HepG2 (cell line): ENCODE results near the gene SOX12. TPM values are rescaled to one million over a fixed set of nuclear protein-coding genes. Genes with fewer than 3 reads are reported as not detected.

Source experiments
- CEBPB ChIP-seq: IDR thresholded peaks from 2 replicates; pipeline ENCODE4 v1.6.1; 2011; ENCODE audit warnings: low read depth, low read length, improper control_type of control experiment, borderline replicate concordance
- CEBPG ChIP-seq: IDR thresholded peaks from 2 replicates; pipeline ENCODE4 v1.6.1; 2016
- DPF2 ChIP-seq: sonication (generic); formaldehyde crosslinking; IDR thresholded peaks from 2 replicates; pipeline ENCODE4 v1.4.0; 2020; ENCODE audit warnings: mild to moderate bottlenecking, low read depth, missing genetic modification reagents, borderline replicate concordance
- HOXA5 ChIP-seq: sonication (generic); formaldehyde crosslinking; IDR thresholded peaks from 2 replicates; pipeline ENCODE4 v1.4.0; 2020; ENCODE audit warnings: missing genetic modification reagents
- ISX ChIP-seq: sonication (generic); formaldehyde crosslinking; conservative IDR thresholded peaks from 2 replicates; pipeline ENCODE4 v1.5.0; 2020; ENCODE audit warnings: missing genetic modification reagents
- KLF12 ChIP-seq: sonication (generic); formaldehyde crosslinking; IDR thresholded peaks from 2 replicates; pipeline ENCODE4 v1.4.0; 2020; ENCODE audit warnings: missing genetic modification reagents, borderline replicate concordance
- KMT2B ChIP-seq: IDR thresholded peaks from 2 replicates; pipeline ENCODE4 v1.6.1; 2016; ENCODE audit warnings: missing genetic modification reagents, missing compliant biosample characterization
- MAFK ChIP-seq, 2 experiments: IDR thresholded peaks in 1 of 2; conservative IDR thresholded peaks in 1 of 2; 2 replicates each; pipeline ENCODE4 v1.6.1; 2011; ENCODE audit warnings: improper control_type of control experiment in 2 of 2, low read length in 2 of 2
- MXI1 ChIP-seq: IDR thresholded peaks from 3 replicates; pipeline ENCODE4 v1.6.1; 2012; ENCODE audit warnings: low read depth, low read length, inconsistent platforms, borderline replicate concordance
- SMC3 ChIP-seq: IDR thresholded peaks from 2 replicates; pipeline ENCODE4 v1.6.1; 2011; ENCODE audit warnings: low read length, improper control_type of control experiment
- ZEB1 ChIP-seq: IDR thresholded peaks from 2 replicates; pipeline ENCODE4 v1.6.1; 2012; ENCODE audit warnings: mild to moderate bottlenecking, low read depth, inconsistent platforms; ENCODE audit not compliant: insufficient replicate concordance
- ZFP36 ChIP-seq: fragments of 150-350 bp; IDR thresholded peaks from 2 replicates; pipeline ENCODE4 v1.6.1; 2018; ENCODE audit warnings: borderline replicate concordance, low read length, low read depth; ENCODE audit not compliant: partially characterized antibody
- ZNF253 ChIP-seq: sonication (generic); formaldehyde crosslinking; IDR thresholded peaks from 2 replicates; pipeline ENCODE4 v1.8.0; 2022; ENCODE audit warnings: mild to moderate bottlenecking, missing genetic modification reagents, borderline replicate concordance
- polyA plus RNA-seq, 8 experiments: library from polyadenylated mRNA; depleted of rRNA in 3 of 8; stranded (reverse) in 7 of 8; unstranded in 1 of 8; fragments of >200 nt; fragmentation: Illumina TruSeq in 4 of 8; extraction: Trizol in 4 of 8; gene quantifications; 2 replicates each; pipeline versions ENCODE4 v1.2.1 to v1.2.3, GENCODE V29; 2011 to 2016; ENCODE audit warnings: low read depth in 4 of 8, missing spikeins in 1 of 8, mixed read lengths in 1 of 8; ENCODE audit not compliant: insufficient read depth in 1 of 8
- total RNA-seq, 5 experiments: library from RNA; depleted of rRNA; stranded (reverse); fragments of >200 nt; fragmentation: Illumina TruSeq; extraction: Trizol; gene quantifications; 2 replicates each; pipeline ENCODE4 v1.2.3, GENCODE V29; 2016; ENCODE audit warnings: low read depth in 1 of 5
- TF ChIP-seq, protein P1 (sequence below): sonication (generic); formaldehyde crosslinking; IDR thresholded peaks from 2 replicates; pipeline ENCODE4 v1.8.0; 2022; ENCODE audit warnings: mild to moderate bottlenecking, missing genetic modification reagents, borderline replicate concordance
- TF ChIP-seq, protein P2 (sequence below): sonication (generic); formaldehyde crosslinking; conservative IDR thresholded peaks from 2 replicates; pipeline ENCODE4 v1.4.0; 2020; ENCODE audit warnings: missing genetic modification reagents
- TF ChIP-seq, protein P3 (sequence below): IDR thresholded peaks from 2 replicates; pipeline ENCODE4 v1.6.1; 2016; ENCODE audit warnings: missing genetic modification reagents, missing compliant biosample characterization
- TF ChIP-seq, protein P4 (sequence below): sonication (generic); formaldehyde crosslinking; IDR thresholded peaks from 2 replicates; pipeline ENCODE4 v1.5.0; 2020; ENCODE audit warnings: mild to moderate bottlenecking, missing genetic modification reagents, moderate library complexity
- TF ChIP-seq, protein P5 (sequence below): sonication (generic); formaldehyde crosslinking; IDR thresholded peaks from 2 replicates; pipeline ENCODE4 v1.5.0; 2020; ENCODE audit warnings: mild to moderate bottlenecking, missing genetic modification reagents
- TF ChIP-seq, protein P6 (sequence below), 2 experiments: sonication (generic) in 1 of 2; formaldehyde crosslinking in 1 of 2; IDR thresholded peaks; 2 replicates each; pipeline versions ENCODE4 v1.5.1 to v1.6.1; 2011 to 2020; ENCODE audit warnings: borderline replicate concordance in 1 of 2, low read depth in 1 of 2, low read length in 1 of 2, mild to moderate bottlenecking in 1 of 2, missing genetic modification reagents in 1 of 2, moderate library complexity in 1 of 2

The SOX12 gene
- total and polyA plus RNA-seq, 2 of the 13 experiments (the other 11 are each of a cell fraction or from before 2014, with no cell fraction given) = 10.0 to 18.7 TPM

DNA sequence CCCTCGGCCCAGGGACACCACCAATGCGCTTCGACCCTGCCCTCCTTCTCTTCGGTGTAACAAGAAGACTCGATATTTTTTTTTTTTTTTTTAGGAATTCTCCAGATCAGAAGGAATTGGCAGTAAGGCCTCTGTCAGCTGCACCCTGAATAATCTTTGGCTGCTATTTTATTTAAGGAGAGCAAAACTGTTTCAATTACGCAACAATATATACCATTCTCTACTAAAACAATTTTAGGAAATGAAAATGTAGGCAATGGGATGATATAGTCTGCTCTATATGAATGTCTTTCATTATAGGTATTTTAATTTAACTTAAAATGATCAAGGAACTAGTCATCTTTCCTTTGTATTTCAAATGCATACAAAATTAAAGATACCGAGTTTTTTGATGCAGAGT lies 14.7 kb upstream of the SOX12 start (continued):
- TF ChIP-seq CEBPG (CRISPR knock-in tag) = peak; percentile 58
- TF ChIP-seq ZNF253 = no peak
- TF ChIP-seq CEBPB = peak; percentile 86
- TF ChIP-seq, protein P1, sequence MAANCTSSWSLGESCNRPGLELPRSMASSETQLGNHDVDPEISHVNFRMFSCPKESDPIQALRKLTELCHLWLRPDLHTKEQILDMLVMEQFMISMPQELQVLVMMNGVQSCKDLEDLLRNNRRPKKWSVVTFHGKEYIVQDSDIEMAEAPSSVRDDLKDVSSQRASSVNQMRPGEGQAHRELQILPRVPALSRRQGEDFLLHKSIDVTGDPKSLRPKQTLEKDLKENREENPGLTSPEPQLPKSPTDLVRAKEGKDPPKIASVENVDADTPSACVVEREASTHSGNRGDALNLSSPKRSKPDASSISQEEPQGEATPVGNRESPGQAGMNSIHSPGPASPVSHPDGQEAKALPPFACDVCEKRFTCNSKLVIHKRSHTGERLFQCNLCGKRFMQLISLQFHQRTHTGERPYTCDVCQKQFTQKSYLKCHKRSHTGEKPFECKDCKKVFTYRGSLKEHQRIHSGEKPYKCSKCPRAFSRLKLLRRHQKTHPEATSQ (CRISPR knock-in tag) = no peak
- TF ChIP-seq KLF12 (CRISPR knock-in tag) = 0 out of 2 replicates have a peak, but pooled peaks have one; percentile 49
- TF ChIP-seq MXI1 = no peak
- peak; percentile 21 for TF ChIP-seq ZEB1
- TF ChIP-seq KMT2B (CRISPR knock-in tag) = no peak
- TF ChIP-seq, protein P2, sequence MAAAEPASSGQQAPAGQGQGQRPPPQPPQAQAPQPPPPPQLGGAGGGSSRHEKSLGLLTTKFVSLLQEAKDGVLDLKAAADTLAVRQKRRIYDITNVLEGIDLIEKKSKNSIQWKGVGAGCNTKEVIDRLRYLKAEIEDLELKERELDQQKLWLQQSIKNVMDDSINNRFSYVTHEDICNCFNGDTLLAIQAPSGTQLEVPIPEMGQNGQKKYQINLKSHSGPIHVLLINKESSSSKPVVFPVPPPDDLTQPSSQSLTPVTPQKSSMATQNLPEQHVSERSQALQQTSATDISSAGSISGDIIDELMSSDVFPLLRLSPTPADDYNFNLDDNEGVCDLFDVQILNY (CRISPR knock-in tag) = no peak
- TF ChIP-seq ISX (CRISPR knock-in tag) = 0 out of 2 replicates have a peak, but pooled peaks have one; percentile 36
- TF ChIP-seq, protein P3, sequence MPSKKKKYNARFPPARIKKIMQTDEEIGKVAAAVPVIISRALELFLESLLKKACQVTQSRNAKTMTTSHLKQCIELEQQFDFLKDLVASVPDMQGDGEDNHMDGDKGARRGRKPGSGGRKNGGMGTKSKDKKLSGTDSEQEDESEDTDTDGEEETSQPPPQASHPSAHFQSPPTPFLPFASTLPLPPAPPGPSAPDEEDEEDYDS = peak; percentile 5; the same call in 1 of the 2 replicates
- no peak for TF ChIP-seq MAFK (conservative IDR thresholded peaks at IDR 0.05 in 1 of 2, IDR thresholded peaks at IDR 0.05 in 1 of 2; ENCODE audit: low read length in 2 of 2)
- no peak for TF ChIP-seq ZFP36
- TF ChIP-seq, protein P4, sequence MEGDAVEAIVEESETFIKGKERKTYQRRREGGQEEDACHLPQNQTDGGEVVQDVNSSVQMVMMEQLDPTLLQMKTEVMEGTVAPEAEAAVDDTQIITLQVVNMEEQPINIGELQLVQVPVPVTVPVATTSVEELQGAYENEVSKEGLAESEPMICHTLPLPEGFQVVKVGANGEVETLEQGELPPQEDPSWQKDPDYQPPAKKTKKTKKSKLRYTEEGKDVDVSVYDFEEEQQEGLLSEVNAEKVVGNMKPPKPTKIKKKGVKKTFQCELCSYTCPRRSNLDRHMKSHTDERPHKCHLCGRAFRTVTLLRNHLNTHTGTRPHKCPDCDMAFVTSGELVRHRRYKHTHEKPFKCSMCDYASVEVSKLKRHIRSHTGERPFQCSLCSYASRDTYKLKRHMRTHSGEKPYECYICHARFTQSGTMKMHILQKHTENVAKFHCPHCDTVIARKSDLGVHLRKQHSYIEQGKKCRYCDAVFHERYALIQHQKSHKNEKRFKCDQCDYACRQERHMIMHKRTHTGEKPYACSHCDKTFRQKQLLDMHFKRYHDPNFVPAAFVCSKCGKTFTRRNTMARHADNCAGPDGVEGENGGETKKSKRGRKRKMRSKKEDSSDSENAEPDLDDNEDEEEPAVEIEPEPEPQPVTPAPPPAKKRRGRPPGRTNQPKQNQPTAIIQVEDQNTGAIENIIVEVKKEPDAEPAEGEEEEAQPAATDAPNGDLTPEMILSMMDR (CRISPR knock-in tag) = no peak
- no peak for TF ChIP-seq DPF2
- TF ChIP-seq, protein P5, sequence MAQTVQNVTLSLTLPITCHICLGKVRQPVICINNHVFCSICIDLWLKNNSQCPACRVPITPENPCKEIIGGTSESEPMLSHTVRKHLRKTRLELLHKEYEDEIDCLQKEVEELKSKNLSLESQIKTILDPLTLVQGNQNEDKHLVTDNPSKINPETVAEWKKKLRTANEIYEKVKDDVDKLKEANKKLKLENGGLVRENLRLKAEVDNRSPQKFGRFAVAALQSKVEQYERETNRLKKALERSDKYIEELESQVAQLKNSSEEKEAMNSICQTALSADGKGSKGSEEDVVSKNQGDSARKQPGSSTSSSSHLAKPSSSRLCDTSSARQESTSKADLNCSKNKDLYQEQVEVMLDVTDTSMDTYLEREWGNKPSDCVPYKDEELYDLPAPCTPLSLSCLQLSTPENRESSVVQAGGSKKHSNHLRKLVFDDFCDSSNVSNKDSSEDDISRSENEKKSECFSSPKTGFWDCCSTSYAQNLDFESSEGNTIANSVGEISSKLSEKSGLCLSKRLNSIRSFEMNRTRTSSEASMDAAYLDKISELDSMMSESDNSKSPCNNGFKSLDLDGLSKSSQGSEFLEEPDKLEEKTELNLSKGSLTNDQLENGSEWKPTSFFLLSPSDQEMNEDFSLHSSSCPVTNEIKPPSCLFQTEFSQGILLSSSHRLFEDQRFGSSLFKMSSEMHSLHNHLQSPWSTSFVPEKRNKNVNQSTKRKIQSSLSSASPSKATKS (CRISPR knock-in tag) = no peak
- 0 out of 2 replicates have a peak, but pooled peaks have one; percentile 8 for TF ChIP-seq SMC3
- TF ChIP-seq HOXA5 (CRISPR knock-in tag) = no peak
- TF ChIP-seq, protein P6, sequence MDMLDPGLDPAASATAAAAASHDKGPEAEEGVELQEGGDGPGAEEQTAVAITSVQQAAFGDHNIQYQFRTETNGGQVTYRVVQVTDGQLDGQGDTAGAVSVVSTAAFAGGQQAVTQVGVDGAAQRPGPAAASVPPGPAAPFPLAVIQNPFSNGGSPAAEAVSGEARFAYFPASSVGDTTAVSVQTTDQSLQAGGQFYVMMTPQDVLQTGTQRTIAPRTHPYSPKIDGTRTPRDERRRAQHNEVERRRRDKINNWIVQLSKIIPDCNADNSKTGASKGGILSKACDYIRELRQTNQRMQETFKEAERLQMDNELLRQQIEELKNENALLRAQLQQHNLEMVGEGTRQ (IDR thresholded peaks at IDR 0.05; ENCODE audit: low read depth, low read length) = 0 out of 2 replicates have a peak, but pooled peaks have one; percentile 14
- TF ChIP-seq, protein P6 (CRISPR knock-in tag; IDR thresholded peaks at IDR 0.05; ENCODE audit: borderline replicate concordance) = no peak
